Inflammatory macrophage treated with lipopolysaccharide for 1 hour (primary cell): ENCODE results near the gene ATP8B4.

Experiments used
- DNase-seq, 2 donors: peaks; one replicate each; pipeline ENCODE4 v3.0.0-alpha.2; 2020 to 2022

The ATP8B4 gene

DNA sequence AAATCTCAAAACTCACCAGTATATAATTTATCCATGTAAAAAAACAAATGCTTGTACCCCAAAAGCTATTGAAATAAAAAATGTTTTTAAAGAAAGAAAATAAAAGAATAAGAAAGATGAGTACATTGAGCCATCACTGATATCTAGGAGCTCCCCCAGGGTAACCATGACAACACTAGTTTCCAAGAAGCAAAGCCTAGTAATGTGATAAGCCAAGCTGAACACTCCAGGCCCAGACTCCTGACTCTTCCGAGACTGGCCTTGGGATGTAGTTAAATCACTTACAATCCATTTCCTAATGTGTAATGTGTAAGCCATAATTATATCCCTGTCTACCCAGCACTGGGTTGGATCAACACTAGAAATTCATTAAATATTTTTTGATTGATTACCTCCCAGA lies 21.1 kb upstream of the ATP8B4 start:
- no peak for DNase-seq

DNA sequence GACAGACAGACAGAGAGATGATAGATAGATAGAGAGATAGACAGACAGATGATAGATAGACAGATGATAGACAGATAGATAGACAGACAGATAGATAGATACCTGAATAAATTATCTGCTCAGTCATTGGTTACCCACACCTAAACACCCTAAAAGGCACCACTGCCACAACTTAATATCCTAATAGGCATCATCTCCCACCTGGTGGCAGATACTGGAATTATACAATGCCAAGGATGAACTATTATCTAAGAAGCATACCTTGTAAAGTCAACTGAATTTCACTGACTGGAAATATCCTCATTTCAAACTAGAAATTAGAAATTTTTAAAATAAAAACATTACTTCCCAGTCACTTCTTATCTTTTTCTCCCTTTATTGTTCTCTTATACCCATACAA lies 19.4 kb upstream of the ATP8B4 start:
- peak in 1 of 2 donors; percentile 38 for DNase-seq

DNA sequence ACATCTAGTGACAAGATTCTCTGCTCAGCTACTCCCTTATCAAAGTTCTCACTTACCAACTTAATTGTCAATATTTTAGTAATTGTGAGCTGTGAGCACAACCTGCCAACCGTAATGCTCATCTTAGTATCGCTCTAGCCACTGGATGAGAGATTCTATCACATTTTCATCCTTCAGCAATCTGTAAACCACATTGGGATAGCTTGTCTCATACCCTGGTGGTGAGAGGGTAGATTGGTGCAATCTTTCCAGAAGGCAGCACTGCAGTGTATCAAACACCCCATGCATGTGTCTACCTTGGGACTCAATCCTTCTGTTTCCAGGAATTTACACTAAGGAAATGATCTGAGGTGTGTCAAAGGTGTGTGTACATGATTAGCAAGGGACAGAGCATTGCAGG lies 18.9 kb upstream of the ATP8B4 start:
- DNase-seq = no peak

DNA sequence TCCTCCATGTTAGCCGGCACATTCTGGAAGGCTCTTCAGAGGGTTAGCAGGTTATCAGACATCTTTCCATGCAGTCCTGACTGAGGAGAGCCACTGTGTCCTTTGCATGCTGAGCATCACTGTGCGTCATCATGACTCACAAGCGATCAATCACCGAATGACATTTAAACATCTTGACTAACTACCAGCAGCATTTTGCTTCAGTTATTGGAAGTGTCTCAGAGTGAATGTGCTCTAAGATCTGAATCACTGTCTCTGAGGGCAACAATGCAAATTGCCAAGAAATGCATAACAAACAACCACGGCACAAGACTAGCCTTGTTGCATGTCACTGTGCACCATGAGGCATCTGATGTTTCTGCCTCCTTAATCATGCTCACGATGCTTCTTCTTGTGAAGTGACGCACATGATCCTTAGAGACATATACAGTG lies 18.3 kb upstream of the ATP8B4 start:
- no peak for DNase-seq

DNA sequence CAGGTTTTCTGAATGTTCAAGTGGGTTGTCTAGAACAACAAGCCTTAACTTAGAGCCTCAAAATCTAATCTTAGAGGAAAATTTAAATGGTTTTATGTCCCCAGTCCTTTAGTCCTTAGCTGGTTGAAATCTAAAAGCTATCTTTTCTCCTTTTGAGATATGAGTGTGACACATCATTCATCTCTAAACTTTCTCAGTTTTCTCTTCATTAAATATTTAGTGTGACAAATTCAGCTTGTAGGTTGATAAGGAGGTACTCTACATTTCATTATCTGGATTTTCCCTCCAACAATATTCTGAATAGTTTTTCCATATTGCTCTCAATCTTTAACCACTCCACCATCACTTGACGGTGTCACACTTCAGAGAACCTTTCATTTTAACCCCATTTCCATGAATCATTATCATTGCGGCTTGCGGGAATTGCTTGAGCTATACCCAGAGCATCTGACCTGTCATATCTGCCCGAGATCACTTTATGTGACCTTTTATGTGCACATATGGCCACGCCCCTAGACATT lies 16.1 kb upstream of the ATP8B4 start:
- peak in 1 of 2 donors; percentile 42 for DNase-seq

DNA sequence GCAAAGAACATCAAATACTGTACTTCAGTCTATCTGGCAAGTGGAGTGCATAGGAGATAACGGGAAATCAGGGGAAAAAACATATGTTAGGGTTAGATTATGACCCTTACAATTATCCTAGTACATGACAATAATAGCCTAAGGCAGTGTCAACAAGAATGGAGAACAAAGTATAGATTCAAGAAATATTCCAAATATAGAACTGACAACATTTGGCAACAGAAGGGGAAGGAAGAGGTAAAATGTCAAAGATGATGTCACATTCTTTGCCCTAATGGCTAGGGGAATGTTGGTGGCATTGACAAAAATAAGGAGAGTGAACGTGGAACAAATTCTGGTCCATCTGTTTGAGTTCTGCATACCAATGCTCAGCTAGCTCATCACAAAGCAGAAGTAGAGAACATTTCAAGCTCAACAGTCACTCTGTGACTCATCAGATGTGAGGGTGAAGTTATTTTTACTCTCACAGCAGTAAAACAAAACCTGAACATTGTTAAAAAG lies 15.5 kb upstream of the ATP8B4 start:
- DNase-seq = peak; percentile 74 to 89

DNA sequence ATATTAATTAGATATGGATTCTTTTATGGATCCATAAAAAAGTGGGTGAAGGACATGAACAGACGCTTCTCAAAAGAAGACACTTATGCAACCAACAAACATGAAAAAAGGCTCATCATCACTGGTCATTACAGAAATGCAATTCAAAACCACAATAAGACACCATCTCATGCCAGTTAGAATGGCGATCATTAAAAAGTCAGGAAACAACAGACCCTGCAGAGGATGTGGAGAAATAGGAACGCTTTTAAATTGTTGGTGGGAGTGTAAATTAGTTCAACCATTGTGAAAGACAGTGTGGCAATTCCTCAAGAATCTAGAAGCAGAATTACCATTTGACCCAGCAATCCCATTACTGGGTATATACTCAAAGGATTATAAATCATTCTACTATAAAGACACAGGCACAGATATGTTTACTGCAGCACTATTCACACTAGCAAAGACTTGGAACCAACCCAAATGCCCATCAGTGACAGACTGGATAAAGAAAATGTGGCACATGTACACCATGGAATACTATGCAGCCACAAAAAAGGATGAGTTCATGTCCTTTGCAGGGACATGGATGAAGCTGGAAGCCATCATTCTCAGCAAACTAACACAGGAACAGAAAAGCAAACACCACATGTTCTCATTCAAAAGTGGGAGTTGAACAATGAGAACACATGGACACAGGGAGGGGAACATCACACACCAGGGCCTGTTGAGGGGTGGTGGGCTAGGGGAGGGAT lies 13.4 kb upstream of the ATP8B4 start:
- peak in 1 of 2 donors; percentile 48 for DNase-seq

DNA sequence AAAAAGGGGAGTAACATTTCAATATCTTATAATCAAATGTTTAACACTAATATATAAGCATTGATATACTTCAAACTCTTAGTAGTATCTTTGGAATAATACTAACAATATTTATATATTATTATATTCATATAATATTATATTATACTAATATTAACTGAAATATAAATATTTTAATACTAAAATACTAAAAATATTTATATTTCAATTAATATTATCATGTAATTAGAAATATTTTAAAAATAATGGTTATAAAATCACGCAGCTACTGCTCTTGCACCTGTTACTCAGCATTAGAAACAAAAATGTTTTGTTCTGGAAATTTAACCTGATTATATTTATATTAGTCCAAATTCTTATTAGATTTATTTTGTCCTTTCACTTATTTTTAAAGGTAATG lies 12.6 kb upstream of the ATP8B4 start:
- DNase-seq = no peak

DNA sequence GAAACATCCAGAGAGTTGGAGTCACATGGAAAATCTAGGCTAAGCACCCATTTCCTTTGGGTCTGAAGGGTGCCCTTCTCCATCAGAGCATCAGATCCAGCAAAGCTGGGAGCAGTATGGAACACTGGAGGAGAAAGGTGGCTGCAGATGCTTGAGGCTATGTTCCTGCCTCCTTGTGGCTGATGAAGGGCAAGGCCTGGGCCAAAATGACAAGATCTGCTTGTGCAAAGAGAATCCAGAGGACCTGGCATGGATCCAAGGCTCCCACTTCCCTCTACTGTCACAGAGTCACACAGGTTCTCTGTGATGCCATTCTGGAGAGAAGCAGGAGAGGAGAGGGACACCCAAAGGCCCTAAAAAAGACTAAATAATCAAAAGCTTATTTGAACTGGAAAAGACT lies 9.2 kb upstream of the ATP8B4 start:
- peak; percentile 80 to 87 for DNase-seq

DNA sequence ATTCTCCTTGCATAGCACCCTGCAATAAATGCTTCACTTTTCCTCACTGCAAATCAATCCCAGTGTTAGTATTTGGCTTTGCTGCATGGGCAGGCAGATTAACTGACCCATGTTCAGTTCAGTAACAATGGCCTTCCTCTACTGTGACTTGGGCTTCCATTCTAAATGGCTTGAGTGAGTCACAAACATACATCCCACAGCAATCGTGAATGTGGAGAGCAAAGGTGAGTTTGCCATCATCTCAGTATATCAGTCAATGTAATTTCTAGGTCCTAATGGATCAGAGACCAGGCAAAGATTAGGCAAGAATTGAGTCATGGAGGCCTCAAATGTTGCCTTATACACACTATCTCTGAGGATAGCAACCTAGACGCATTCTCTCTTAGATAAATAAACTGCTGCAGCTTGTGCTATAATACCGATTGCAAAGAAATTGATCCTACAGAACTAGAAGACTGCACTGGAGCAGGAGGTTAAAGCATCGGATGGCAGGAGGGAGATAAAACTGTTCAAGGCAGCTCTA lies 8.3 kb upstream of the ATP8B4 start:
- DNase-seq = no peak

DNA sequence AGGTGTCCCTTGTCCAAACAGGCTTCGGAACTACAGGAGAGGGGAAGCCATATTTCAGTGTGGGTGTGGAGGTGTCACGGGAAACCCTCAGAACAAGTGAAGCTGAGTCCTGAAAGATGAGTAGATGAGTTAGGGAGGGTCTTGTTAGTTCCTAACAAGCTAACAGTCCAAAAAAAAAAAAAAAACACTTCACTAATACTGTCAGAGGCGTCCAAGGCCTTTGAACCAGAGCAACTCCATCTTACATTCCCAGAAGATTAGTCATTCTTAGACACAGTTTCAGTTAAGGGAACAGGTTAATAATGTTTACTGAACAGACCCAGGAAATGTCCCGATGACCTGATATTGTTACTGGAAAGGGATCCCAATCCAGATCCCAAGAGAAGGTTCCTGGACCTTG lies 7.0 kb upstream of the ATP8B4 start:
- no peak for DNase-seq

DNA sequence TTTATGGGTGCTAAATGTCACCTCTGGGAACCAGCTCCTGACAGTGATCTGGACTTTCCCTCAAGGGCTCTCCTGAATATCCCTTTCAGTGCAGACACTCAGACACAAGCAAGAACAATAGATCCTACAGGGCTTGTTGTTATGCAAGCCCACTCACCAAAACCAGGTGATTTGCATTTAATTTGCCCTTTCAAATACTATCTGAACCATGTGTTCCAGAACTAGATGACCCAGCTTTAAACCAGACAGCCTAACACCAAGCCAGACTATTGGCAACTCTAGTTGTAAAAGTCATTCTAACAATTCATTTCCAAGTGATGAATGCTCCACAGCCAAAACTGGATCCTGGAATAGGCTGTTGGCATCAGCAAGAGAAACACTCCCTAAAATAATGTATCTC lies 5.6 kb upstream of the ATP8B4 start:
- DNase-seq = no peak

DNA sequence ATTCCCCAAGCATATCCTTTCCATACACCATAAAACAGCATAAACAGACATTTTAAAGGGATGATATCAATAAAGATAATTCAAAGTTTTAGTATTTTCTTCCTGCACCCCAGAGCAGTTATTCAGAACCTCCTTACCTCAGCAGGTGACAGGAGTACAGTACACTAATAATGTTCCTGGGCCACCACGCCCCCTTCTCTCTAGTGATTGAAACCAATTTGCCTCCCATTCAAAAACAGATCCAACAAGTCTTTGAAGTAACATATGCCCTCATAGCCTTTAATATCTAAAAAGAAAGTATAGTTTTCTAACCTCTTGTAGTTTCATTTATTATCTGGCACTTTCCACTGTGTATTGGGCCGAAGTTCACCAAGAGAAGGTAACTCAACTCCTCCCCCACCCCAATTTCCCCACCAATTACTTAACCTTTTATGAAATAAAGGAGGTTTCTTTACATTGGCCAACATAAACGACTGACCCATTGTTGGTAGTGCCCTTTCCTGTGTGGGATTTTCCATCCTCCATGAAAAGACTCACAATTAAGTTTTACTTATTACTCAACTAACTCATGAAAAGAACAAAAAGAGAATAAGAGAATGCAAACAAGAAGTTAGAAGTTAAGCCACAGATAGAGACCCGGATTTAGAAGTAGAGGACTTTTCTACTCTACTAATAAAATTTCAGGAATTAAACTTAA lies 5.0 kb upstream of the ATP8B4 start:
- peak in 1 of 2 donors; percentile 28 for DNase-seq

DNA sequence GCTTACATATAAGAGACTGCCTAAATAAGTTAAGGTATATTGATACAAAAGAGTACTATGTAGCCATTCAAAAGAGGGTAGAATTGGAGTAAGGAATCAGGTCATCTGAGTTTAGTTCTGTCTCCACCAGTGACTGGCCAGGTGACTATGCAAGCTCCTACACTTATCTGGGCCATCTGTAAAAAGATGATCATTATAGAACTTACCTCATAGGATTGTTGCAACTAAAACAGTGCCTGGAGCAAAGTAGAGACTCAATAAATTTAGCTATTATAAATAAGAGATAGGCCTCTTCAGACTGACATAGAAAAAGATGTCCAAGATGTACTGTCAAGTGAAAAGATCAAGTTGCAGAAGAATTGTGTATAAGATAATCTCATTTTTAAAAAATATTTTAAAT lies 1.7 kb upstream of the ATP8B4 start:
- no peak for DNase-seq

DNA sequence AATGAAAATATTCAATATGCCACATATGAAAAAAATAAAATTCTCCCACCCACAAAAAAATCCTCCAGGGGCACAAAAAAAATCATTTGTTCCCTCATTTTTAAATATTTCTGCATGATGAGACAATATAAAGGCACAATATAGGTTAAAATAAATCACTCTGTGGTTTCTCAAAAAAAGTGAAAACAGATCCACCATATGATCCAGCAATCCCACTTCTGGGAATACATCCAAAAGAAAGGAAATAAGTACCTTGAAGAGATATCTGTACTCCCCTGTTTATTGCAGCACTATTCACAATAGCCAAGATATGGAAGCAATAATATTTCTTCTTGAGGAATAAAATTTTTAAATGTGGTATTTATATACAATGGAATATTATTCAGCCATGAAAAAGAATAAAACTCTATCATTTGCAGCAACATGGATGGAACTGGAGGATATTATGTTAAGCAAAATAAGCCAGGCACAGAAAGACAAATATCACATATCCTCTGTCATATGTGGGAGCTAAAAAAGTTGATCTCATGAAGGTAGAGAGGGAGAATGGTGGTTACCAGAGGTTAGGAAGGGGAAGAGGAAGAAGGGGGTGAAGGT lies 1.5 kb downstream of the ATP8B4 start:
- DNase-seq = no peak

DNA sequence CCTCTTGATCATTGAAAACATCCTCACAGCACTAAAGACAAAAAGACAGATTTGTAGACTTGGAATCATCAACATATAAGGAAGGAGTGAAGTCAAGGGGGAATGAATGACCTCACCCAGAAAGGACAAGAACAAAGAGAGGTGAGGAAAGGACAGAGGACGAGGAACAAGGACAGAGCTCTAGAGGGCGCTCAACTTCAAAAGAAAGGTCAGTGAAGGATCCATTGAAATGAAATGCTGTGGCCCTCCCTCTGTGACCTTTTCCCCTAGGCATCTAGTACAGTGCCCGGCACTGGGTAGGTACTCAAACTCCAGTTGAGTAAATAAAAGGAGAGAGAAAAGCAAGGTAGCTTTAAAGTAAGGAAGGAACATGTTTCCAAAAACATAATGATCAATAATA lies 2.6 kb downstream of the ATP8B4 start:
- peak; percentile 71 to 75 for DNase-seq

DNA sequence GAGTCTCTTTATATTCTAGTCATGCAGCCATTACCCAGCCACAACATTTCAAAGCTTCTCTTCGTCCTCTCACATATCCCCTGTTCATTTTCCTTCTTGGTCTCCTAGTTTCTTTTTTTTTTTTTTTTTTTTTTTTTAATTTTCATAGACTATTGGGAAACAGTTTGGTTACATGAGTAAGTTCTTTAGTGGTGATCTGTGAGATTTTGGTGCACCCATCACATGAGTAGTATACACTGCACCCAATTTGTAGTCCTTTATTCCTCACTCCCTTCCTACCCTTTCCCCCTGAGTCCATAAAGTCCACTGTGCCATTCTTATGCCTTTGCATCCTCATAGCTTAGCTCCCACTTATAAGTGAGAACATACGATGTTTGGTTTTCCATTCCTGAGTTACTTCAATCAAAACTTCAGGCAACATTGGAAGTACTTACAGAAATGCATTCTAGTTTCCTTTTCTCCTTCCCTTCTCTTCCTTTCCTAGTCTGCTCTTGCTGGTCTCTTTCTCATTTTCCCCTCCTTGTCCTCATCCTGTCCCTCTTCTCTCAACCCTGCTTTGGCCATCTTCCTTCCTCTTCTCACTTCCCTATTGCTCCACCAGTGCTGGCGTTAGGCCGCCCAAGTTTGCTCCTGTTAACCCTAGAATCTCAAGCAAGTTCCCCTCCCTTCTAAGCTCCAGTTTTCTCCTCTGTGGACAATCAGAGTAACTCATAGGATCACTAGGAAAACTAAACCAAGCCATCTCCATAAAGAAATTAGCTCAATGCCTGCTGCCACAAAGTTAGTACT lies 4.8 kb downstream of the ATP8B4 start:
- peak; percentile 78 to 83 for DNase-seq

DNA sequence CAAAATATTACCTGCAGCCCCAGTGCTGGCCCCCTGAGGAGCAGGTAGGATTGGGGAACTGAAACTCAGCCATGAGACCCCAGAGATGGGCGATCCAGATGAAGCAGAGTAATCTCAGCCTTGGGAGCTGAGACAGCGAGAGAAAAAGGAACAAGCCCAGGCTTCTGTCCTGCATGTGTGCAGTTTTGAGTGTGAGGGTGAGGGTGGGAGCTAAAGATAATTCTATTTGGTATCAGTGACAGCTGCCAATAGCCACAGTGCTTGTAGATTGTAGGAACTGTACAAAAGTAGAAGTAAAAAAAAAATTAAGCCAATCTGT lies 5.9 kb downstream of the ATP8B4 start:
- no peak for DNase-seq

DNA sequence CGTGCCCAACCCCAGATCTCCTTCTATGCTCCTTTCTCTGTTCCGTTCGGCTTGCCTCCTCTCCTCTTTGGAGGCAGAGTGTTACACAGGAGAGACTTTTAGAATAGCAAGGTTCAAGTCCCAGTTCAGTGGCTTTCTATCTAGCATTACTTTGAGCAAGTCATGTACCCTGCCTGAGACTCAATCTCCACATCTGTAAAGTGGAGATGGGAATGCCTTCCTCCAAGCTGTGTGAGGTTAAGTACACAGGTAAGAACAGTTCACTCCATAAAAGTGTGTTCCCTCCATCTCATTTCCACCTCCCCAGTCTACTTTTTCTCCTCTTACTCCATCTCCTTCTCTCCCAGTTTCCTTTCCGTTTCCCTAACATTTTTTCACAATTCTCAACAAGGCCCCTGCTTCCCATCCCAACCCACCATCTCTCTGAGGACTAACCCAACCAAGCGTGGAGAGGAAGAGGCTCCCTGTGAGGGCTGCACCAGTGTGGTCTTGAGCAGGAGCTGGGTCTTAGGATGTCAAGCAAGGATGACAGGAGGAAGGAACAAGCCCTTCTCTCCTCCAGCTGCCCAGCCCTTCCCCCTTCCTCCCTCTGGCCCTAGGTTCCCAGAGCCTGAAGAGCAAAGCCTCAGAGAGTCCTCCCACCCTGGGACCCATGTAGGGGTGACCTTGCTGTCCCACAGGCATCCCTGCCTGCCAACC lies 6.4 kb downstream of the ATP8B4 start:
- no peak for DNase-seq

DNA sequence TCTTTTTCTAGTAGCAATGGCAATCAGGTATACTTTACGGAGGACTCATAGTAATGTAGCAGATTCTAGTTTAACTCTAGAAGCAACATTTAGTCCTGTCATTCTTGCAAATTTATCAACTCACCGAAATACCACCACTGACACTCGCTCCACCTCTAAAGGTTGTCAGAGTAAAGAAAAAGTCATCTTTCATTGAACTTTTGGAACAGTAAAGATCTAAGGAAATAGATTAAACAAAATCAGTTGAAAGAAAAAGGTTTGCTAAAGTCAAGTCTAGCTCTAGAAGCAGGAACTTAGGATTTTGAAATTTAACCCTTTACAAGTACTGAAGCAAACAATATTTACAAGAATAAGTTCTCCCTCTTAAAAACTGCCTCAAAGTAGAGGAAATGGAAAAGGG lies 8.7 kb downstream of the ATP8B4 start:
- DNase-seq = no peak

DNA sequence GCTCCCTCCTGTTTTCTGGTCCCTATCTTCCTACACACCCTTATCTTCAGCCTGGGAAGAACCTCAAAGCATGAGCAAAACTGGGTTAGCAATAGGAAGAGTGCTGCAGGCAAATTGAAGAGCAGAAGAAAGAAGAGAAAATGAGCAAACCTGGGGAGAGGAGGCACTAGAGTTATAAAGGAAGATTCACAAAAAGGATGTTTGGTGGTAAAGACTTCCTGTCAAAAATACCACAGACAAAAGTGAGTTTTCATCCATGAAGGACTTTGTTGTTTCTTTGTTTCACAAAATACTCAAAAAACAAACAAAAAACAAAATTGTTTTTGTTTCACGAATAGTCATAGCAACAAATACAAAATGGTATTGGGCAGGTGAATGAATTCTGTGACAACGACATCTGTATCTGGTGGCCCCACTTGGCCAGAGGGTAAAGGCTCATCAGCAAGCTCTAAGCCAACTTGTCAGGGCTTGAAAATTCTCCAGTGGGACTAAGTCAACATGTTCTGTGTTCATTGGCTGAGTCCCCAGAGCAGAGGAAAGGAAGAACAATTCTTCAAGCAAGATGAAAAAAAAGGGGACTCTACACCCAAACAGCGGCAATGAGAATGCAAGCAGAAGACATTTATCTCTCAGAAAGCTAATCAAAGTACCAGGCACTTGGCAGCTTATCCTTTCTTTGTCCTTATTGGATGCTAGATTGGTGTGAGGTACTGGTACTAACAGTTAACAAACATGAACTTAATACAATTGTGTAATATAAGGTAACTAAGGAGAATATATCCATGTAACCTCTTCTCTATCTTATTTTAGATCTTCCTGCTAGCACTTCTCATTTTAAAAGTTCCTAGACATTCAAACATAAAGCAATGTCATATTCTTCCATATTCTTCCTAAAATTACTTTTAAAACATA lies 9.7 kb downstream of the ATP8B4 start:
- no peak for DNase-seq
